Measurements from ENCODE around the gene TMPRSS6.

Gene TMPRSS6

DNA sequence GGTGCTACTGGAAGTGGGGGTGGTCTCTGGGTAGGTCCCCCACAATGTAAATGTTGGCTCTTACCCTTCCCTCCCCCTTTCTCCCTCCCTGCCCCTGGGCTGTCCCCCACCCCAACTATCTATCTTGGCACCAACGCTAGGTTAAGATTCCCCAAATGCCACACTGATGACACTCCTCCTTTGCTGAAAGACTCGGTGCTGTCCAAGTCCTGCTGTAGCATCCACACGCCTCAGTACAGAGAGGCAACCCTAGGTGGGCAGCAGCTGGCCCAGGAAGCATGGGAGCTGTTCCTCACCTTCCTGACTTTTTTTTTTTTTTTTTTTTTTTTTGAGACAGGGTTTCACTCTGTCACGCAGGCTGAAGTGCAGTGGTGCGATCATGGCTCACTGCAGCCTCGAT is 61.4 kb downstream of the TMPRSS6 start:
- DNase-seq, result no peak

DNA sequence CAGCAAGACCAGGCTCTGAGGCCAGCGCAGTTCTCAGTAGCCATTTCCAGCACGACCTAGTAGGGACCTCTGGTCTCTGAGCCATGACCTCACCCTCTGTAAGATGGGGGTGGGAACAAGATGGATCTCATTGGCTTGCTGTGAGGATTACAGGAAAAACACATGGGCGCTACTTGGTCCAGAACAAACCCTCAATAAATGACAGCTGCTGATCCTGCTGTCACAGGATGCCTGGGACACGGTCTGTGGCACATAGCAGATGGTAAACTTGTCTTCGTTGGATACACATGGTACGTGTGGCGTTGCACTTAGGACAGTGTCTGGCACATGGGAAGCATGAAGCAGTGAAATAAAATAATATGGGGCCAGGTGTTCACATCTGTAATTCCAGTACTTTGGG is 62.5 kb downstream of the TMPRSS6 start:
- peak in 1 of 2 experiments; percentile 39 for DNase-seq

DNA sequence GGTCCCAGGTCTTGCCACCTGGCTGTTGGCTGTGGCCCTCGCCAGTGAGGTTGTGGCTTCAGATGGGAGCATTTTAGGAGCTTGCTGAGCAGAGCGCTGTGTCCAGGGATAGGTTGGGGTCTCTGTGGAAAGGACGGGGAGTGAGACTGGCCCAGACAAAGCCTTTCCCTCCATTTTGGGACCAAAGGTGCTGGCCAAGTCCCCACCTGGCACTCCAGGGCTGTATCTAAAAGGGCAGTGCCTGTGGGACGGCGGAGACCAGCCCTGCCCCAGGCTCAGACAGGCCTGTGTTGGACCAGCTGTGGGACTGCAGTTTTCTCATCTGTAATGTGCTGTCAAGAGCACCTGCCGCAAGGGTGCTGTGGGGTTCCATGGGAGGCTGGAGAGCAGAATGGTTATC is 62.9 kb downstream of the TMPRSS6 start:
- DNase-seq, result no peak

DNA sequence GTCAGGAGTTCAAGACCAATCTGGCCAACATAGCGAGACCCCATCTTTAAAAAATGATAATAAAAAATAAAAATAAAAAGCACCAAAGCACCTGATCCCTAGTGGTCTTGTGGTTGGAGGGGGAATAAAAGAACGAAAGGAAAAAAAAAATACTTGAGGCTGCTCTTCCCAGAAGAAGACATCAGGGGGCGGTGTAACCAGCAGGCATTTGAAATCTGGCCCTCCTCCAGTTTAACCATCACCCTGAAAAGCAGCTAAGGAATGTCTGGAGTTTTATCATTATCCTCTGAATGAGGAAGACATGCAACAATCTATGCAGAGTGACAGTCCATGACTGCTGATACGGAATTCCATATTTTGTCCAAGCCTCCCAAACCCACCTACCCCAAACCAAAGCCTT is 63.6 kb downstream of the TMPRSS6 start:
- peak in 1 of 2 experiments; percentile 8 for DNase-seq

DNA sequence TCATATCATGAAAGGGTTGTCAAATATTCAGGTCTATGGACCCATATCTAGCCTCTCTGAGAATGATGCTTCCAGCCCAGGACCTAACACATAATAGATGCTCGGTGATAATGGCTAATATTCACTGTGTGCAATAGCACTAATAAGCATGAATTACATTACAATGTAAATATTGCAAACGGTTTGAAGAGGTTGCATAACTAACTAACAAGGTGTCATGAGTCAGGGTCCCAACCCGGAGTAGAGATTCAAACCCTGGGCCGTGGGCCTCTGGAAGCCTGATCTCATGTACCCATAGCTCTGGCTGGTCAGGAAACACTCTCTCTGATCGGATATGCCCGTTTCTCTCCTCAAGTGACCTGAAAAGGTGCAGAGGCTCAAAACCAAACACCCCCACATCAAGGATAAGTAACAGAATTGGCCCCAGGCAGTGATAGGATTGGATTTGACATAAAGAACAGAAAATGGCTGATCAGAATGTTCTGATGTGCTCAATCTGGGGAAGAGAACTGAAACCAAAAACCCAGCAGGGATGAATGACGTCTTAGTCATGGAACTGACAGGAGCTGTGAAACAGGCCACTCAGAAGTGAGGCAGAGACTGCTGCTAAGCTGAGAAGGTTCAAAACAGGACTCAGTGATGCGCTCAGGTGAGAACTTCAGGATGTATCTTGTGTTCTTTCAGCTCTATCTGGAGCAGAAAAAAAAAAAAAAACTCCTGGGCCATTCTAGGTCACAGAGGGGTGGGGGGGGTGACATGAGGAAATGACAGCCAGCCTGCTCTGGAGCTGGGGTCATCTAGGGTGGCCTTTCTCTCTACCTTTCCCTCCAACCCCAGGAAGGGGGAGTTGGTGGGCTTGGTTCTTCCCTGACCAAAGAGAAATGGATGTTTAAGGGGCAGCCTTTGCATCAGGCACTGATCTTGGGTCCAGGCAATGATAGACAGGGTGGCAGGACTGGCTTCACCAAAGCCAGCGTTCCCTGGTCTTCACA is 64.6 kb downstream of the TMPRSS6 start:
- DNase-seq, result no peak

DNA sequence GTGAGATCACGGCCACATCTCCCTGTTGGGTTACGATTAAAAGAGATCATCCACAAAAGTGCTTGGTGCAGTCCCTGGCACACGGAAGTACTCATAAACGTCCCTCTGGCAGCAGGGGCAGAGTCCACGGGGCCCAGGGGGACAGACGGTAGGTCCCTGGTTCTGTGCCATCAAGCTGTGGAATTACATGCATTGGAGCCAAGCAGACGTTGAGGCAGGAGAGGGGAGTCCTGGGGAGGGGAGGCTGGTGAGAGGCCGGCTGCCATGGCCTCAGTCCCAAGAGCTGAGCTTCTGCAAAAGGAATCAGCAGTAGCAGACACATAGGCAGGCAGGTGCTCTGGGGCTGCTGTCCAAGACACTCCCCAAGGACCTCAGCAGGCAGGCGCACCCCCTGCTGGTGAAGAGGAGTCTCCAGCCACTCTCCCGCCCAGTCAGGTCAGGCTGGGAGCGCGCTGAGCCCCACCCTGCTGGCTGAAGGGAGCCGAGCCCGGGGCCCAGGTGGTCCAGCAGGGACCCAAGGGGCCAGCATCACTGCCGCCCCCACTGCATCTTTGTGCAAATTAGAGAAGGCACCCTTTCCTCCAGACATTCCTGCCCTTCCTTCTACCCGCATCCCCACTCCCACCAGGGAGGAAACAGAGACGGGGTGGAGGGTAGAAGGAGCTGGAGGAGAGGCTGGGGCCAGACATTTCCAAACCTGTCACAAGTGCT is 65.5 kb downstream of the TMPRSS6 start:
- peak in 1 of 2 experiments; percentile 38 for DNase-seq

DNA sequence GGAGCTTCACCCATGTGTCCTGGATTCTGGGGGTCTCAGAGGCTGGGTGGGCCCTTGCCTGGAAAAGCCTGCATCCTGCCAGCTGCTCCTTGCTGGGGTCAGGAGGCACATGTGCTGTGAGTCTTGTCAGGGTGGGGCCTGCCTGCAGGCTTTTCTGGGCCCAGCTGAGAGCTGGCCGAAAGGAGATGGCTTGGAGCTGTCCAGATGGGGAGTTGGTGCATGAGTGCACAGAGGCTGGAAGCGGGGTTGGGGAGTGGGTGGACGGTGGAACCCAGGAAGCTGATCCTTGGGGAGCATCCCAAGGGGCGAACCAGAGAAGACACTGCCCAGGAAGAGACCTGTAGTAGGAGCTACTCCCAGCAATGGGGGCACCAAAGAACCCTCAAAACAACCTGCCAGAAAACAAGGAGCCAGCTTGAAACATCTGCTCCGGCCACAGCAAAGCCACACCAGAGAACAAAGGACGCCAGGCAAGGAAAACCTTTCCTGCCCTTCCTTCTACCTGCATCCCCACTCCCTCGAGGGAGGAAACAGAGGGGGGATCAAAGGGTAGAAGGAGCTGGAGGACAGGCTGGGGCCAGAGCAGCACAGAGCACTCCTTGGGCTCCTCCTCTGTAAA is 66.2 kb downstream of the TMPRSS6 start:
- no peak for DNase-seq

DNA sequence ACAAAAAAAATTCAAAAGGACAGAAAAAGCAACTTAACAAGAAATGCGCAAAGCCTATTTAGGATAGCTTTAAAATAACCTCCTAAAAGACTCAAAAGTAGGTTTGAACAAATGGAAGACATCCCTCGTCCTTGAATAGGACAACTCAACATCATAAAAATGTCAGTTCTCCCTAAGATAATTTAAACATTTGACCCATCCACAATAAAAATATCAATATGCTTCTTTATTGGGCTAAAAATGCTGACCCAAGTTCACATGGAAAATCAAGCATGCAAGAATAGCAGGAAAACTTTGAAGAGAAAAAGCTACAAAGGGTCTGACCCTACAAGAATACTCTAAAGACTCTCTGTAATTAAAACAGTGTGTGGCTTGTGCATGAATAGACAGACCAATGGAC is 70.0 kb downstream of the TMPRSS6 start:
- no peak for DNase-seq

DNA sequence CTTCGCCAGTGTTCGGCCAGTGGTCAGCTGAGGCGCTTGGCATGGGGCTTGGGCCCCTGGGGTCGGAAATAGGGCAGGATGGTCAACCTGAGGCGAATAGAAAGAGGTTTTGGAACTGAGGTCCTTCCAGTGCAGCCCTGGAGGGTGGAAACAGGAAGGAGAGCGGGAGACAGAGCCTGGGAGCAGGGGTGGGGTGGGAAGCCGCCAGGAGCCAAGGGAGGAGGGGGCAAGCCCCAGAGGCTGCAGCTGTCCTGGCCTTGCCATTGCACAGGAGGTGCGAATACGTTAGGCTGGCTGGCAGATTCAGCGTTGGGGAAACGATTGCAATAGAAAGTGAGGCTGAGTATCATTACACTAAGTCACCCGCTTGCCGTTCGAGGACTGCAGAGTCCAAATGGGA is 71.8 kb downstream of the TMPRSS6 start:
- no peak for DNase-seq

DNA sequence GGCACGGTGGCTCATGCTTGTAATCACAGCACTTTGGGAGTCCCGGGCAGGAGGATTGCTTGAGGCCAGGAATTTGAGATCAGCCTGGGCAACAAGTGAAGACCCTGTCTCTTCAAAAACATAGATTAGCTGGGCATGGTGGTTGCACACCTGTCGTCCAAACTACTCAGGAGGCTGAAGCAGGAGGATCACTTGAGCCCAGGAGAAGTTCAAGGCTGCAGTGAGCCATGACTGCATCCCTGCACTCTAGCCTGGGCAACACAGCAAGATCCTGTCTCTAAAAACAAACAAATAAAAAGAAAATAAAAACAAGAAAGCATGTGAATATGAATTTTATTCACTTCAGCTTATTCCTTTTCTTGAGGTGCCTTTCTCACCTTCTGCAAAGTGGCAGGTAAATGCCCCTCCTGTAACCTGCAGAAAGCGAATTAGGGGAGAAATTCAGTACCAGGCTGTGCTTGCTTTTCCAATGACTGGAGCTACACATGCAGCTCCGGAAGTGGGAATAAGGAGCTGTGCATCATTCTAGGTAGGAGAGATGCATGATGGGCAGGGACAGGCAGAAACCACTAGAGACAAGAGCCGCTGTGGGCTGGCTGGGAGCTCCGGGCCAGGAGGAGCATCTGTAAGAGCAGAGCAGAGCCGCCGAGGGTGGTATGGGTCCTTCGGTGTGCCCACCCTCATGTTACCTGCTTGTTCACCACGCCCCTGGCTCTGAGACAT is 72.7 kb downstream of the TMPRSS6 start:
- no peak for DNase-seq

DNA sequence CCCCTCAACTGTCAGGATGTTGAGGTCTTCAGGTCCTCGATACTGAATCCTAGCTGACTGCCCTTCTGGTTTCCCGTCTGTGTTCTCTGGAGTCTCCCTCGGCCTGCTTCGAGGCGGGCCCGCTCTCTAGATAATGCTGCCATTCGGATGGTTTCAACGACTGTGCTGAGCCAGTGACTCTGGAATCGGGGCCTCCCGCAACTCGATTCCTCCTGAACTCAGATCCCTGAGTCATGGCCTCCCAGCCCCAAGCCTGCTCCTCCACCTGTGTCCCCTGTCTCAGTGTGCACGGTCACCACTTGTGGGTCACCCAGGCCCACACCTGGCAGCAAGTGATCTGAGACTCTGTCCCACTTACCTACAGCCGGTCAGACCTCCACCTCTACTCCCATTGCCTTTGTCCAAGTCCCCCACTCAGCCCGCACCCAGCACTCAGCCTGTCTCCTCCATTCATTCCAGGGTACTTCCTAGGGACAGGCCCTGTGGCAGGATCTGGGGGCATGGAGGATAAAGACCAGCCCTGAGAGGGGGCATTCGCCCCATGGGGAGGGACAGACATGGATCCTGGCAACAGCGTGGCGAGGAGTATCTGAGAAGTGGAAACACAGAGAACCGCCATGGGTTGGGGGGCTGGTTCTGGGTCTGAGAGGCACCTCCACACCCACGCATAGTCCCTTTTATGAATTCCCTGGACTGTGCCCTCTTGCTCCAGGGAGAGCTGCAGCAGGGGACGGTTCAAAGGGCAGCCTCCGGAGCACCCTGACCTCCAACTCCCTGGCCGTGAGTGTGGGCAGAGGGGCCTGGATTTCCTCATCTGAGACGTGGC is 75.7 kb downstream of the TMPRSS6 start:
- DNase-seq, result no peak

DNA sequence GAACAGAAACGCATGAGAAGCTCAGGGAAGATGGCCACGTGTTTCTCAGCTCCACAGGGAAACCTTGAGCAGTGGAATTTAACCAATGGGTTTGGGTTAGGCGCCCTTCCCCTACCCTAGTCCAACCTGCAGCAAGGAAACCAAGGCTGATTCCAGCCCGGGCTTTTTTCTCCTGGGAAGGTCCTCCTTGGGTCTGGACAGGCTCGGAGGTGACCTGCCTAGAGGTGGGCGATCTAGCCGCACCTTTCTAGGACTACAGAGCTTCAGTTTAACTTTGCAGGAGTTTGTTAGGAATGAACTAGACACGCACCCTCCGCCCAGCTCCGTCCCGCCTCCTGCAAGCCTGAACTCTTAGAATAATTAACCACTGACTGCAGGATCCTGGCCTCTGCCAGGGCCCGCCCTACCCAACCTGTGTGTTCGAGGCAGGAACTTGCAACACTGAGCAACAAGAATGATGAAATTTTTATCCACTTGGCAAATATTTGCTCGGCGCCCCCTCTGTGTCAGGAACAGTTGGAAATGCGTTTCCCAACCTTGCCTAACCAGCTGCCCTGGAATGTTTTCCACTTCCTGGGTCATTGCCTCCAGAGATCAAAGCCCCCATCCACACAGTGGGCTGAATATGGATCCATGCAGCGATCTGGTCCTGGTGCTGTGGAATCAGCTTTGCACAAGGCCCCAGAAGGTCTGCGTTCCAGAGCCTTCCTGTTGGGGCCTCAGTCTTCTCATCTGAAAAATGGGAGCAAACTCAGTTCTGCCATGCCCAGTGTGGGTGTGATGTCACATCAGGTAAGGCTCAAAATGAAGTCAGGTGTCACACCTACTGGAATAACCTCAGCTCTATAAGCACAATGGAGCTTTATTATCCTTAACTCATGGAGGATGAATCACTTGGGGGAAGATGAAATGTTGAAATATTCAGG is 76.7 kb downstream of the TMPRSS6 start:
- DNase-seq, result no peak

DNA sequence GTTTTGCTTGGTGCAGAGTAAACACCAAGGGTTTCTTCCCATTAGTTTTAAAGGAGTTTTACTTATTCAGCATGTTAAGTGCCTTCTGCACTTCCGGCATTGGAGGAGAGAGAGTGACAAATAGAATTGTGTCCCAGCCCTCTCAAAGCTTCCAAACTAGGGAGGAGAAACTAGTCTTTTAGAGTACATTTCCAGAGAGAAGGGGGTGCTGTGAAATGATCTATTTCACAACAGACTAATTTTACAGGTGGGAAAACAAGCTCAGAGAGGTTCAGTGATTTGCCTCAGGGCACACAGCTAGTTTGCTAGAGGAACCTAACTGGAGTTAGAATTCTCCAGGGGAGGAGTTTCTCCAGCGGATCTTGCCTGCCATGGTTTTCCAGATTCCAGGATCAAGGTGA is 77.4 kb downstream of the TMPRSS6 start:
- DNase-seq, result no peak

DNA sequence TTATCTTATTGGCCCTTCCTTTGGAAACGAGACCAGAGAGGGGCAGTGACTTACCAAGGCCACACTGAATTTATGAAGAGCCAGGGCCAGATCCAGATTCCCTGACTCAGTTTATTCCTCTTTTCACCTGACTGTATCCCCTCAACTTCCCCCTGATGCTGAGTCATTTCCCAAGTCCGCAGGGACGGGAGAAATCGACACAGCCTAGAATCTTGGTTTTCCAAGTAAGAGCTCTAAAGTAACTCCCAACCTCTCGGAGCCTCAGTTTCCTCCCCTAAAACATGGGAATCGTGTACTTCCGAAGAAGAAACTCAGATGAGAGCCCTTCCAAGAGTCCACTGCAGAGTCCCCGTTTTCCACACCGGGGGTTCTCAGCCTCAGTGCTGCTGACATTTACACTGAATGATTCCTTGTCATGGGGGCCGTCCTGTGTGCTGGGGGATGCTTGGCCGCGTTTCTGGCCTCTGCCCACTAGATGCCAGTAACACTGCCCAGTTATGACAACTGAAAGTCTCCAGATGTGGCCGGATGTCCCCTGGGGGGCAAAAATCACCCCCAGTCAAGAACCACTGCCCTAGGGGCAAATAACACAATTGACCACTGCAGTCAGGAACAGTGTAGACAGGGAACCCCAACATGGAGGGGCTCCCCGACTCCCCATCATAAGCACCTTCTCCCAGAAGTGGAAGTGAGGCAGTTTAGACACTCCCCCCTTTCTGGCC is 78.8 kb downstream of the TMPRSS6 start:
- no peak for DNase-seq

DNA sequence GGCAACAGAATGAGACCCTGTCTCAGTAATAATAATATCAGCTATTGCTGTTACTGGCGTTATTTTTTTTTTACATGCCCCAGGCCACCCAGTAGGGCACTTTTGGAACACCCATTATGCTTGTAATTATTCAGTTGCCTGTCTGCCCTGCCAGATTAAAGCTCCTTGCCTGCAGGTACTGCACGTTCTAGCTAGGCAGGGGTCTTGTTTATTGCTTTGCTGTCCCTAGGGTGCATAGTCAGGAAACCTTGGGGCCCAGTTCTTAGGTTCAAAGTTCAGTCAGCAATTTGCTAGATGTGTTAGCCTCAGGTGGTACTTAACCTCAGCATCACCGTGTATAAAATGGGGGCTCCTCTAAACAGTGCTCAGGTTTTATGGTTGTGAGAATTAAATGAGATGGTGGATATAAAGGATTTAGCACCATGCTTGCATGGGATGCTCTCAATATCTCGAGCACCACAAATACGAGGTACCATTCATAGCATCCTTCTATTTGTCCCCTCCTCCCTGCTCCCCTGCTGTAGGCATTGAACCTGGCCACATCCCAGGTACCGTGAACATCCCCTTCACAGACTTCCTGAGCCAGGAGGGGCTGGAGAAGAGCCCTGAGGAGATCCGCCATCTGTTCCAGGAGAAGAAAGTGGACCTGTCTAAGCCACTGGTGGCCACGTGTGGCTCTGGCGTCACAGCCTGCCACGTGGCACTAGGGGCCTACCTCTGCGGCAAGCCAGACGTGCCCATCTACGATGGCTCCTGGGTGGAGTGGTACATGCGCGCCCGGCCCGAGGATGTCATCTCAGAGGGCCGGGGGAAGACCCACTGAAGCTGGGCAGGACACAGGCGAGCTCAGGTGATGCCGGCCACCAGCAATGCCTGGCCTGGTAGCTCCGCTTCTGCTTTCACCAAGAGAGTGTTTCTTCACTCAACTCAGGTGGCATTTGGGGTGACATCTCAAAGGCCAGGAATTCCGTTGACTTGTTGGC is 80.5 kb downstream of the TMPRSS6 start:
- no peak for DNase-seq

DNA sequence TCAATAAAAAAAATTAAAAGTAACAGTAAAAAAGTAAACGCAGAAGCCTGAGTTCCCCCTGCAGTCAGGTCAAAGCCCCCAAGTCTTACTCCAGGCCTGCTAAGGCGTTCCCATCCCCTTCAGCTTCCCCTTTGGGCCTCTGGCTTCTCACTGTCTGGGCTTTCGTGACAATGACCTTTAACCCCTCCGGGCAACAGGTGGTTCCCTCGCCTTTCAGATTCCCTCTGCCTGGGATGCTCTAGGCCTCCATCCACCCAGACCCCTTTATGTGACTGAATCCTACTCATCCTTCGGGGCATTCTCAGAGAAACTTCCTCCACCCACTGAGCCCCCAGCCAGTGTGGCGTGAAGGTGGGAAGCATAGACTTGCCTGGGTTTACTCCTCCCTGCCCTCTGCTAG is 82.0 kb downstream of the TMPRSS6 start:
- no peak for DNase-seq

DNA sequence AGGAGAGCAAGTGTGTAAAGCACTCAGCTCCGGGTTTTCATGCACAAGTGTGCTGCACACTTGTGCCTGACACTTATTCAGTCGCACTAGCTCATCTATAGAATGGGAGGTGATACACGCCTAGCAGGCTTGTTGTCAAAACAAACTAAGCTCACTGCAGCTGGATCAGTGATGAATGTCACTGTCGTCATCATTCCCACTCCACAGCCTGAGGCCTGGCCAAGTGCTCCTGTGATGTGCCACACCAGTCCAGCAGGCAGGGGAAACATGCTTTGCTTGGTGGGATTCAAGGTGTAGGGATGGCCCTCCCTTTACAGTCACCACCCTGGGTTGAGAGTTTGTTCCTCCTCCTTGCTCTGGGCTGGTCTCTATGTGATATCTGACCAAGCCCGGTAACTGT is 83.2 kb downstream of the TMPRSS6 start:
- DNase-seq, result no peak

DNA sequence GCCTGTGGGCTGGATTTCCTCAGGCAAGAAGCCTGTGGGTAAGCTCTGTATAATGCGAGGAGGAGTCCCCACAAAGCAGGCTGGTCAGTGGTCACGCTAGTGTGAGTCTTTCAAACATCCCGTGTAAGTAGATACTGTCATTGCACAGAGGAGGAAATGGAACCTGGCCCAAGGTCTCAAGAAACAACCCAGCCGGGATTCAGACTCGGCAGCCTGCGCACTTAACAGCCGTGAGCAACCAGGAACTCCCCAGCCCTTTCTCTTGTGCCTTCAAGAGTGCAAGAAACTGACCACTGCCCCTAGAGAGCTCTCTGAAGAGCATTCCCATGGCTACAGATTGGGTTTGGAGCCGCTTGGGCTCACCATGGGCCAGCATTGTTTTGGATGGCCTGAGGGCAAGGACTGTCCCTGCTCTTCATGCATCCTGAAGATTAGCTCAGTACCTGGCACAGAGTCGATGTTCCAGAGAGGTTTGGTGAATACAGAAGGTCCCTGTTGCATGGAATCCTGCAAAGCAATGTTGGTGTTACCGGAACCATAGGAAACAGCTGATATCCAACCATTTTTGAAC is 83.9 kb downstream of the TMPRSS6 start:
- DNase-seq, result no peak
